ENCODE results near the gene CD72. TPM values are rescaled to one million over a fixed set of nuclear protein-coding genes. Genes with fewer than 3 reads are reported as not detected.
"Not testable (repeated sequence)": the region's sequence is repeated elsewhere in the genome, so short reads cannot be mapped to it uniquely, and the experiment has no call there.

Gene CD72
- total RNA-seq, 2 experiments from 2014 or later = 11.4 to 11.9 TPM

DNA sequence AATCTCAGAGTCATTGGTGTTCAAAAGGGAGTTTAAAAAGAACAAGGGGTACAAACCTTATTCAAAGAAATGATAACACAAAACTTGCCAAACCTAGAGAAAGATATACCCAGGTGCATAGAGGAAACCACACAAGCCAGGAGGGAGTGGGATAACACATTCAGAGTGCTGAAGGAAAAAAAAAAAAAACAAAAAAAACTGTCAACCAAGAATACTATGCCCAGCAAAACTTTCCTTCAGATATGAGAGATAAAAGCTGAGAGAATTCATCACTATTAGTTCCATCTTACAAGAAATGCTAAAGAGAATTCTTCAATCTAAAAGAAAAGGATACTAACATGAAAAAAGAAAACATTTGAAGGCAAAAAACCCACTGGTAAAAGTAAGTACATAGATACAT, 24.6 kb downstream of the CD72 start:
- no peak overlapping the region for H3K27ac Mint-ChIP-seq
- H3K4me1 Mint-ChIP-seq = no peaks in the 10 kb centered on the region
- H3K27me3 Mint-ChIP-seq = no peaks in the 10 kb centered on the region
- ATAC-seq (no peak), DNase-seq (no peak)
- no peak overlapping the region for H3K4me3 Mint-ChIP-seq
- CTCF ChIA-PET = interaction anchor here (0.9 kb wide), 1 partner anchor 10 kb away, joined by 3 read pairs; no protein-coding TSS in a partner anchor
- peaks cover 20% of the 10 kb centered on the region for H3K36me3 Mint-ChIP-seq
- H3K9me3 Mint-ChIP-seq (ENCODE audit: low read depth) = peaks cover 11% of the 10 kb centered on the region

DNA sequence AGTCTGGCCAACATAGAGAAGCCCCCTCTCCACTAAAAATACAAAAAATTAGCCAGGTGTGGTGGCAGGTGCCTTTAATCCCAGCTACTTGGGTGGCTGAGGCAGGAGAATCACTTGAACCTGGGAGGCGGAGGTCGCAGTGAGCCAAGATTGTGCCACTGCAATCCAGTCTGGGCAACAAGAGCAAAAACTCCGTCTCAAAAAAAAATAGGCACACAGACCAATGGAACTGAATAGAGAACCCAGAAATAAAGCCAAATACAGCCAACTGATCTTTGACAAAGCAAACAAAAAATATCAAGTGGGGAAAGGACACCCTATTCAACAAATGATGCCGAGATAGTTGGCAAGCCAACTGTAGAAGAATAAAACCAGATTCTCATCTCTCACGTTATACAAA, 29.7 kb downstream of the CD72 start:
- ATAC-seq, H3K27ac Mint-ChIP-seq, H3K4me3 Mint-ChIP-seq, H3K27me3 Mint-ChIP-seq, H3K4me1 Mint-ChIP-seq, DNase-seq: not testable (repeated sequence)
- H3K36me3 Mint-ChIP-seq = peaks cover 24% of the 10 kb centered on the region
- H3K9me3 Mint-ChIP-seq (ENCODE audit: low read depth) = peaks cover 14% of the 10 kb centered on the region
- CTCF ChIA-PET = interaction anchor here (0.8 kb wide), 1 partner anchor 108 kb away, joined by 3 read pairs; no protein-coding TSS in a partner anchor

DNA sequence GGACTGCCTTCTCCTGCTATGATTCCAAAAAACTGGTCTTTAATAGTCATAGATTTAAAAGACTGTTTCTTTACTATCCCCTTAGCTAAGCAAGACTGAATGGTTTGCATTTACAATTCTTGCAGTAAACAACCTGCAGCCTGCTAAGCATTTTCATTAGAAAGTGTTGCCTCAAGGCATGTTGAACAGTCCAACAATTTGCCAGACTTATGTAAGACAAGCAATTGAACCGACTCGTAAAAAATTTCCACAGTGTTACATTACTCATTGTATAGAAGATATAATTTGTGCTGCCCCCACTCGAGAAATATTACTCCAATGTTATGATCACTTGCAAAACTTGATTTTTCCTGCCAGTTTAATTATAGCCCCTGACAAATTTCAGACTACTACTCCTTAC, 33.5 kb downstream of the CD72 start:
- H3K27me3 Mint-ChIP-seq, ATAC-seq, CTCF ChIA-PET: not testable (repeated sequence)

DNA sequence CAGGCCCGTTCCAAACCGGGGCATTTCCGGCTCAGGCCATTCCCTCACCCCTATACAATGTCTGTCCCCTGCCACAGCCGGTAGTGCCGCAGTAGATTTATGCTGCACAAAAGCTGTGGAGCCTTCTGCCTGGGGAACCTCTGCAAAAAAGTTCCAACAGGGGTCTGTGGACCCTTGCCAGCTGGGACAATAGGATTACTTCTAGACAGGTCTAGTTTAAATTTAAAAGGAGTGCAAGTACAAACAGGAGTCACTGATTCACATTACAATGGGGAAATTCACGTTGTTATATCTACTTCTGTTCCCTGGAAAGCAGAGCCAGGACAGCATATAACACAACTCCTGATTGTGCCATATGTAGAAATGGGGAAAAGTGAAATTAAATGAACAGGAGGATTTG, 34.7 kb downstream of the CD72 start:
- H3K27ac Mint-ChIP-seq, H3K27me3 Mint-ChIP-seq, ATAC-seq, H3K4me3 Mint-ChIP-seq, DNase-seq, CTCF ChIA-PET: not testable (repeated sequence)
- H3K4me1 Mint-ChIP-seq = peaks cover 12% of the 10 kb centered on the region
- peaks cover 32% of the 10 kb centered on the region for H3K36me3 Mint-ChIP-seq
- peaks cover 20% of the 10 kb centered on the region for H3K9me3 Mint-ChIP-seq (ENCODE audit: low read depth)

More for the DNA sequence above, 33.5 kb downstream of the CD72 start:
- DNase-seq, H3K4me1 Mint-ChIP-seq, H3K4me3 Mint-ChIP-seq, H3K27ac Mint-ChIP-seq: not testable (repeated sequence)
- peaks cover 13% of the 10 kb centered on the region for H3K9me3 Mint-ChIP-seq (ENCODE audit: low read depth)
- peaks cover 27% of the 10 kb centered on the region for H3K36me3 Mint-ChIP-seq

DNA sequence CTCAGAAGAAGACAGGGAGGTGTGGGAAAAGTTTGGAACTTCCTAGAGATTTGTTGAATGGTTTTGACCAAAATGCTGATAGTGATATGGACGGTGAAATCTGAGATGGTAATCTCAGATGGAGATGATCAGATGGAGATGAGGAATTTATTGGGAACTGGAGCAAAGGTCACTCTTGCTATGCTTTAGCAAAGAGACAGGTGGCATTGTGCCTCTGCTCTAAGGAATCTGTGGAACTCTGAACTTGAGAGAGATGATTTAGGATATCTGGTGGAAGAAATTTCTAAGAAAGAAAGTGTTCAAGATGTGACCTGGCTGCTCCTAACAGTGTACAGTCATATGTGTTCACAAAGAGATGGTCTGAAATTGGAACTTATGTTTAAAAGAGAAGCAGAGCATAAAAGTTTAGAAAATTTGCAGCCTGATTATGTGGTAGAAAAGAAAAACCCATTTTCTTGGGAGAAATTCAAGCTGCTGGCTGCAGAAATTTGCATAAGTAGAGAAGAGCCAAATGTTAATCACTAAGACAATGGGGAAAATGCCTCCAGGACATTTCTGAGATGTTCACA, 38.5 kb downstream of the CD72 start:
- H3K4me3 Mint-ChIP-seq, DNase-seq, H3K4me1 Mint-ChIP-seq, CTCF ChIA-PET, H3K27me3 Mint-ChIP-seq, H3K27ac Mint-ChIP-seq, ATAC-seq: not testable (repeated sequence)
- Mint-ChIP-seq H3K9me3 (ENCODE audit: low read depth) (peaks cover 17% of the 10 kb centered on the region), H3K36me3 (peaks cover 20% of the 10 kb centered on the region)

DNA sequence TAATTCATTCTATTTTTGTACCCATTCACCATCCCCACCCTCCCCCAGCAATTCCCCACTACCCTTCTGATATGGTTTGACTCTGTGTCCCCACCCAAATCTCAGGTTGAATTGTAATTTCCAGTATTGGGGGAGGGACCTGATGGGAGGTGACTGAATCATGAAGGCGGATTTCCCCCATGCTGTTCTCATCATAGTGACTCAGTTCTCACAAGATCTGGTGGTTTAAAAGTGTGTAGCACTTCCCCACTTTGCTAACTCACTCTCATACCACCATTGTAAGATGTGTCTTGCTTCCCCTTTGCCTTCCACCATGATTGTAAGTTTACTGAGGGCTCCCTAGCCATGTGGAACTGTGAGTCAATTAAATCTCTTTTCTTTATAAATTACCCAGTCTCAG, 39.1 kb downstream of the CD72 start:
- H3K36me3 Mint-ChIP-seq = peaks cover 20% of the 10 kb centered on the region
- H3K27me3 Mint-ChIP-seq = no peaks in the 10 kb centered on the region
- no peak for DNase-seq
- CTCF ChIA-PET = no interaction called here
- ATAC-seq = peak; percentile 42
- H3K27ac Mint-ChIP-seq = no peak overlapping the region
- H3K4me3 Mint-ChIP-seq = no peak overlapping the region
- peaks cover 5% of the 10 kb centered on the region for H3K4me1 Mint-ChIP-seq
- H3K9me3 Mint-ChIP-seq (ENCODE audit: low read depth) = peaks cover 17% of the 10 kb centered on the region

DNA sequence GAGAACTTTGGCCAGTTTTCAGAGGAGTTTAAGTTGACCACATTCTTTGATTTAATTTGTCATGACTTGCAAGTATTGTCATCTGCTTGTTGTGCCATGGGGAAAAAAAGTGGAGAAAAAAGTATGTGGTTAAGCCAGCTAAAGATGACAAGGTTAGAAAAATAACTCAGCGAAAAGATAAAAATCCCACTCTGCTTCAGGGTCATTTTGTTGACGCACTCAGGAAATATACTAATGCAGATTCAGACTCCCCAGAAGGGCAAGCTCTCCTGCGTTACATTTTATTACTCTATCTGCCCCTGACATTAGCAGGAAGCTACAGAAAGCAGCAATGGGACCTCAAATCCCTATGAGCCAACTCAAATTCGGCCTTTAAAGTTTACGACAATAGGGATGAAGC, 40.7 kb downstream of the CD72 start:
- H3K36me3 Mint-ChIP-seq = peaks cover 21% of the 10 kb centered on the region
- DNase-seq (no peak), ATAC-seq (no peak)
- no peak overlapping the region for H3K27ac Mint-ChIP-seq
- H3K4me1 Mint-ChIP-seq = peaks cover 6% of the 10 kb centered on the region
- no peak overlapping the region for H3K4me3 Mint-ChIP-seq
- H3K27me3 Mint-ChIP-seq = no peaks in the 10 kb centered on the region
- CTCF ChIA-PET = interaction anchor here (0.6 to 1.4 kb wide), 2 partner anchors 24 to 26 kb away, joined by 3 to 7 read pairs; no protein-coding TSS in a partner anchor
- H3K9me3 Mint-ChIP-seq (ENCODE audit: low read depth) = peaks cover 17% of the 10 kb centered on the region

DNA sequence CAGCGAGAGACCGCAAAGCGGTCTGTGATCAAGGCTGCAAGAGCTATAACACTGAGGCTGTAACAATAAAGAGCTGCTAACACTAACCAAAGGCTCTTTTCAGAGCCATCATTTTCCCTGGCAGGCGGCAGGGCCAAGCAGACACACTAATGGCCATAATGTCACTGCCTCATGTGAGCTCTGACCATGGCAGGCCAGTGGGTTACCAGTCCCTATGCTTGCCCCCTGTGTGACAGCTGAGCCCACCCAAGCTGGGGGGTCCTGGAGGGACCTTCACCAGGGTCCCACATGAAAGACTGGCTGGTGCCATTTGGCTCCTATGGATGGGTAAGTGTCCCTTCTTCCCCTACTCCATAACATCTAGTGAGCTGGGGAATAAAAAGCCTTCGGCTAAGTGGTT, 42.7 kb downstream of the CD72 start:
- H3K4me1 Mint-ChIP-seq = peaks cover 18% of the 10 kb centered on the region
- H3K27ac Mint-ChIP-seq = no peak overlapping the region
- no peaks in the 10 kb centered on the region for H3K27me3 Mint-ChIP-seq
- peaks cover 13% of the 10 kb centered on the region for H3K36me3 Mint-ChIP-seq
- CTCF ChIA-PET = no interaction called here
- ATAC-seq (no peak), DNase-seq (no peak)
- peaks cover 12% of the 10 kb centered on the region for H3K9me3 Mint-ChIP-seq (ENCODE audit: low read depth)
- no peak overlapping the region for H3K4me3 Mint-ChIP-seq

DNA sequence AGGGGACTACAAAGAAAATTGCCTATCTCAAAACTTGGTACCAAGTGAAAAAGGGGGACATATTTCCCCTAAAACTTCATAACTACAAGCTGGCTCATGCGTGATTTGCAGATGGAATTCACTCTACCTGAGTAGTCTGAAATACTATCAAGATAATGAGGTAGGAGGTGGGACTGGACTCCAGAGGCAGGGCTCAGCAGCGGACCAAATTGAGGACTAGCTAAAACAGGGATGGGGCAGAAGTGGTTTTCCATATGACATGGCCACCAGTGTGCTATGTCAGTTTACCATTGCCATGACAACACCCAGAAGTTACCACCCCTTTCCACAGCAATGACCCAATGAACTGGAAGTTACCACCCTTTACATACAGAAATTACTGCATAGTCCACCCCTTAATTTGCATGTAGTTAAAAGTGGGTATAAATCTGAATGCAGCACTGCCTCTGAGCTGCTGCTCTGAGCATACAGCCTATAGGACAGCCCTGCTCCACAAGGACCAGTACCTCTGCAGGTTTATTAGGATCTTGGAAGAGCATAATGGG, 43.6 kb downstream of the CD72 start:
- CTCF ChIA-PET = interaction anchor here (1.7 kb wide), 1 partner anchor 25 kb away, joined by 3 read pairs; no protein-coding TSS in a partner anchor
- H3K4me1 Mint-ChIP-seq = peaks cover 24% of the 10 kb centered on the region
- no peak for ATAC-seq
- H3K27ac Mint-ChIP-seq = no peak overlapping the region
- H3K4me3 Mint-ChIP-seq = no peak overlapping the region
- no peaks in the 10 kb centered on the region for H3K27me3 Mint-ChIP-seq
- no peak for DNase-seq
- peaks cover 11% of the 10 kb centered on the region for H3K36me3 Mint-ChIP-seq
- H3K9me3 Mint-ChIP-seq (ENCODE audit: low read depth) = peaks cover 10% of the 10 kb centered on the region

DNA sequence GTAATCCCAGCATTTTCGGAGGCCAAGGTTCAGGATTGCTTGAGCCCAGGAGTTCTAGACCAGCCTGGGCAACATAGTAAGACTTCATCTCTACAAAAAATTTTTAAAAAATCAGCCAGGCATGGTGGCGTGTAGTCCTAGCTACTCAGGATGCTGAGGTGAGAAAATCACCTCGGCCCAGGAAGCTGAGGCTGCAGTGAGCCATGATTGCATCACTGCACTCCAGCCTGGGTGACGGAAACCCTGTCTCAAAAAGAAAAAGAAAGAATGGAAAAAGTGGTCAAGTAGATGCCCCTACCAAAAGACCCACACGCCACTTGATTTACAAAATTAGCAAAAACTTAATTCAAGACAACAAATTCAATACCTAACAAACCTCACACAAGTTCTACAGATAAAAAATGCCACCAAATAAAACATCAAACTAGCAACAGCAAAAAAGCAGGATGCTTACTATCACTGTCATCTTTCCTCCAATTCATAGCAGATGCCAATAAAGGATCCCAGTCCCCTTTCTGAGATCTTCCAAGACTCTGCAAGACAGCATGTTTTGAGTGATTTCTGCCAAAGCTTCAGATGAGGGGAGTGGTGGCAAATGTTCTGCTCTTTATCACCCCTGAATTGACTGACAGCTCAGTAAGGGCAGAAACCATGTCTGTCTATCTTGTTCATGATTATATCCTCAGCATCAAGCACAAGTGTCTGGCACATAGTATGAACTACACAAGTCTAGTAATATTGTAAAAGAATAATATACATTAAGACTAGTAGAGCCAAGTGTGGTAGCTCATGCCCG, 47.3 kb downstream of the CD72 start:
- peak; percentile 81 for DNase-seq
- Mint-ChIP-seq H3K36me3 (peaks cover 16% of the 10 kb centered on the region), H3K4me1 (peaks cover 38% of the 10 kb centered on the region), H3K9me3 (ENCODE audit: low read depth) (peaks cover 4% of the 10 kb centered on the region), H3K4me3 (peak overlapping the region; percentile 4), H3K27me3 (no peaks in the 10 kb centered on the region), H3K27ac (peak overlapping the region; percentile 90)
- CTCF ChIA-PET = interaction anchor here (0.8 to 3.0 kb wide), 9 partner anchors 11 to 454 kb away, joined by 3 to 24 read pairs (median 3); no protein-coding TSS in a partner anchor
- peak; percentile 92 for ATAC-seq

DNA sequence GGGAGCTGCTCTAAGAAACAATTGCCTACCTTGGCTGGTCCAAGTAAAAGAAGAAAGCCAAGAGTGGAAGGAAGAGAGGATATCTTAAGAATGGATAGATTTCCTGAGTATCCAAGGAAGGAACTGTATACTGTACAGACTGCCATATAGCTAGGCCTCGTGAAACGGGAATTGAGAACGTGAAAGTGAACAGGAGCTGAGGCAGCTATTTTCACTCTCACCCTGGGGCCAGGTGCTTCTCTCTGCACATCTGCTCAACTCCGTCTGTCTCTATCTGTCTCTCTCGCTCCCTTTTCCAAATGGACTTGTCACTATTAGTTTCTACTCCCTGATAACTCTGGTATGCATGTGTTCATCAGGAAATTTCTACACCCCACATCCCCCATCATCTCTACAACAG, 49.0 kb downstream of the CD72 start:
- DNase-seq (no peak), ATAC-seq (no peak)
- peaks cover 16% of the 10 kb centered on the region for H3K36me3 Mint-ChIP-seq
- peaks cover 4% of the 10 kb centered on the region for H3K9me3 Mint-ChIP-seq (ENCODE audit: low read depth)
- H3K27ac Mint-ChIP-seq = peak overlapping the region; percentile 29
- CTCF ChIA-PET = interaction anchor here (1.3 to 3.0 kb wide), 2 partner anchors 16 to 35 kb away, joined by 3 to 24 read pairs; no protein-coding TSS in a partner anchor
- H3K4me3 Mint-ChIP-seq = no peak overlapping the region
- H3K27me3 Mint-ChIP-seq = no peaks in the 10 kb centered on the region
- peaks cover 40% of the 10 kb centered on the region for H3K4me1 Mint-ChIP-seq

DNA sequence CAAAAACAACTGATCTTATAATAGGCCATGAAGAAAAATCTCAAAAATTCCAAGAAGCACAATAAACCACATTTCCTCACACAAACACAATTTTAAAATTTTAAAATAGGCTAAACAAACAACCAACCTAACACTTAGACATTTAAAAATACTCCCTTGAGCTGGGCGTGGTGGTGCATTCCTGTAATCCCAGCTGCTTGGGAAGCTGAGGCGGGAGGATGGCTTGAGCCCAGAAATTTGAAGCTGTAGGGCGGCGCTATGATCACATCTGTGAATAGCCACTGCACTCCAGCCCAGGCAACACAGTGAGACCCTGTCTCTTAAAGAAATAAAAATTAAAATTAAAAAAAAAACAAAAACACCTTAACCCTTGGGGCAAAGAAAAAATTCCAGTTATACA, 50.0 kb downstream of the CD72 start:
- ATAC-seq (no peak), DNase-seq (no peak)
- no peaks in the 10 kb centered on the region for H3K27me3 Mint-ChIP-seq
- H3K4me3 Mint-ChIP-seq = no peak overlapping the region
- peaks cover 41% of the 10 kb centered on the region for H3K4me1 Mint-ChIP-seq
- H3K9me3 Mint-ChIP-seq (ENCODE audit: low read depth) = peaks cover 4% of the 10 kb centered on the region
- CTCF ChIA-PET = interaction anchor here (1.3 kb wide), 1 partner anchor 36 kb away, joined by 3 read pairs; no protein-coding TSS in a partner anchor
- H3K36me3 Mint-ChIP-seq = peaks cover 16% of the 10 kb centered on the region
- no peak overlapping the region for H3K27ac Mint-ChIP-seq

DNA sequence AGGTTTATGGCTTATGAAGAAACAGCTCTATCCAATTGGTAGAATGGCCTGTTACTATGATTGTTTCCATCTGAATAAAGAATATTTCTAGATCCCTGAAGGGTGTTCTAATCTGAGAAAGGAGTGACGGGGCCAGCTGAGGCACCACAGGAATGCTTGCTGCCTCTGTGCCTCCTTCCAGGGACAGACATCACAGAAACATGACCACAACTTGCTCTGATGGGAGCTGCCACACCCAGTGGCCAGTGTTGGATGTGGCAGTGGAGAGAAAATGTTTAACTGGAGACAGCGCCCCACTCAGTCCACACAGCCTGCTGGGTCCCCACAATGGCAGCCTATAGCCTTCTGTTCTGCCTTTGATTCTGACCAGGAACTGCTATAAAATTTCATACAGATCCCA, 51.8 kb downstream of the CD72 start:
- Mint-ChIP-seq H3K9me3 (ENCODE audit: low read depth) (peaks cover 4% of the 10 kb centered on the region), H3K4me3 (no peak overlapping the region), H3K36me3 (peaks cover 14% of the 10 kb centered on the region), H3K27ac (no peak overlapping the region), H3K4me1 (peaks cover 36% of the 10 kb centered on the region), H3K27me3 (no peaks in the 10 kb centered on the region)
- CTCF ChIA-PET = interaction anchor here (1.4 kb wide), 1 partner anchor 13 kb away, joined by 4 read pairs; no protein-coding TSS in a partner anchor
- ATAC-seq = no peak
- no peak for DNase-seq
